Stimulated activated CD4-positive, alpha-beta T cell treated with anti-CD3 and anti-CD28 coated beads, Interleukin-12 subunit alpha, Interleukin-12 subunit beta, amount 100 ng/mL, for 48 hours (primary cell): Measurements from ENCODE around the gene NPR3.
"Not testable (repeated sequence)": the region's sequence is repeated elsewhere in the genome, so short reads cannot be mapped to it uniquely, and the experiment has no call there.

Experiments
- DNase-seq, 3 donors: peaks; one replicate each; pipeline ENCODE4 v3.0.0-alpha.2; 2020; ENCODE audit warnings: low read depth in 2 of 3, low spot score in 1 of 3

The NPR3 gene

GRCh38 chr5:32760091-32760509, 49.0 kb downstream of the NPR3 start:
- DNase-seq, result no peak

- DNase-seq, result no peak
Observed at GRCh38 chr5:32765266-32765665, 54.1 kb downstream of the NPR3 start.

- no peak for DNase-seq
Observed at GRCh38 chr5:32767948-32768467, 56.9 kb downstream of the NPR3 start.

DNA sequence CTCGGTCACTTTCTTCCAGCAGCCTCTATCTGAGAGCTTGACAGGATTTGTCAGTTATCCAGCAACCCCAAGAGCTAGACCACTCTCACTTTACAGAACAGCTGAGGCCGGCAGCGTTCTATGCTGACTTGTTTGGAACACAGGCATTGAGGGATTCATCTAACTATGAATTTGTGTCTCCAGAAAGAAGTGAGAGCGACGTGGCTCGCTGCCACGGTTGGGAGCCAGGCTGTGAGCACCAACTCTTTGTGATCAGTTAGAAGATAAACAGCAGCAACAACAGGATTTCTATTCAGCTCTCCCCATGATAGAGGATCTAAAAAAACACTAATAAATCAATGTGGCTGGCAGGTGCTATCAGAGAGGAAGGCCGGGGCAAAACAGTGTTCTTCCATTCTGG, 58.6 kb downstream of the NPR3 start:
- no peak for DNase-seq

DNA sequence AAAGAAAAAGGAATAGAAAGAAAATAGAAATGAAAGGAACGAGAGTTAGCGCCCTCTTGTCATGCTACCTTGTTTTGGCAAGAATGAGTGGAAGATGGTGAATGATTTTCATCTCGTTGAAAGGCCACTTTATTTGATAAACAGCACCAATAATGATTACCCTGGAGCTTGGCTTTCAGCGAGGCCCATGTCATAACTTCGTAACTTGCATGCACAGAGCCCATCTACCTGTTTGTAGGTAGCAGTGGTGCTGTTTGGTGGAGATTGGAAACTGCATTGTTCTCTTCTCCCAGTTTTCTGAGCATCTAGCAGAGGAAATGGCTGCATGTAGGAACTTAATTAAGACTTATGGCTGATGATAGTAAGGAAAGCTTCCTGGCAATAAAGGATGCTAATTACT, 59.3 kb downstream of the NPR3 start:
- no peak for DNase-seq

- DNase-seq, result no peak
Observed at GRCh38 chr5:32771037-32771436, 59.9 kb downstream of the NPR3 start.

DNA sequence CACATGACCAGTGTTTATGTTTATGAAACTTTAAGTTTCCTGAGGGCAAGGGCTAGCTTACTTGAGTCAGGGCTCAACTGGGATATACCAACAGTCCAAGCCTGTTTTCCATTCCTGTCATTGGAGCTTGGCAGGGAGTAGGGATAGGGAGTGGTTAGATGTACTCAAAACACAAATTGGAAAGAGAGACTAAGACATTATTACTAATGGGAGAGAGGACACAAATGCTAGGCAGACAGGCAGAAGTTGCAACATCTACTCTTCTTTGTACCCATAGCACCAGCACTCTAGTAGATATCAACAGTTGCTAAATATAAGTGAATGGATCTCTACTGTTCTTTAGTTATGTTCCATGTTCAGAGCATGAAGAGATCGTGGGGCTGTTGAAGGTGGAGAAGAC, 62.8 kb downstream of the NPR3 start:
- DNase-seq, result no peak

DNA sequence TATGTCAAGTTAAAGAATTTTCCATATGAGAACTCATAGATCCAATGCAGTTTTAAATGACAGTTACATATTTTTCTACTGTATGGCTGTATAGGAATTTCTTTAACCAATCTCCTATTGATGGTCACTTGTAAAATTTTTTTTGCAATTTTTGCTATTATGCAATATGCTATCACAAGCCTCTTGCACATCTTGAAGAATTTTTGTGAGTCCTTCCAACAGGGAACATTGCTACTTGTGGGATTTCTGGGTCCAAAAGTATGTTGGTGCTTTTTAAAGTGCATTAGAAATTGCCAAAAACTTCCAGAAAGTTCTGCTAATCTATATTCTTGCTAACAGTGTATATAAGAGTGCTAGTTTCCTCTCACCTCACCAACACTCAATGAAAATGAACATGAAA, 65.1 kb downstream of the NPR3 start:
- DNase-seq, result no peak

DNA sequence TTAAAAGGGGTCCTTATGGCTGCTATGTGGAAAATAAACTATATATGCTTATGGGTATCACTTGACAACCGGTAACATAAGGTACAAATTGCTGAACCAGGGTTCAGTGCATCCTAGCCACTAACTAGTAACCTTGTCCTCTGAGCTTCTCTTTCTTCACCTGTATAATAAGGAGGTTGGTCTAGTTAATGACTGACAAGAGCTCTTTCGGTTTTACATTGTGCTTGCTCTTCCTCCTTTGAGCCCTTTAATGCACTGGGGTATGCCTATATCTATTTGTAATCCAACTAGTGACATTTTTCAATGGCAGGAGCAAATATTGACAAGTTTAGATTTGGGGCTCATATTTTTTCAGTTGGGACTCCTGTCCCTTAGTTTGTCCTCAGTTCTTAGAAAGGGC, 66.1 kb downstream of the NPR3 start:
- no peak for DNase-seq

GRCh38 chr5:32777733-32778132, 66.6 kb downstream of the NPR3 start:
- DNase-seq, result no peak

- DNase-seq, result no peak
Observed at GRCh38 chr5:32778403-32778802, 67.3 kb downstream of the NPR3 start.

GRCh38 chr5:32779754-32780415, 68.8 kb downstream of the NPR3 start:
- DNase-seq, result no peak

GRCh38 chr5:32780508-32780919, 69.4 kb downstream of the NPR3 start:
- no peak for DNase-seq

GRCh38 chr5:32783661-32784060, 72.5 kb downstream of the NPR3 start:
- DNase-seq, result no peak

GRCh38 chr5:32785611-32786254, 74.6 kb downstream of the NPR3 start:
- DNase-seq, result no peak

GRCh38 chr5:32786311-32786710, 75.2 kb downstream of the NPR3 start:
- no peak for DNase-seq

- no peak for DNase-seq
Observed at GRCh38 chr5:32790411-32790951, 79.4 kb downstream of the NPR3 start.

DNA sequence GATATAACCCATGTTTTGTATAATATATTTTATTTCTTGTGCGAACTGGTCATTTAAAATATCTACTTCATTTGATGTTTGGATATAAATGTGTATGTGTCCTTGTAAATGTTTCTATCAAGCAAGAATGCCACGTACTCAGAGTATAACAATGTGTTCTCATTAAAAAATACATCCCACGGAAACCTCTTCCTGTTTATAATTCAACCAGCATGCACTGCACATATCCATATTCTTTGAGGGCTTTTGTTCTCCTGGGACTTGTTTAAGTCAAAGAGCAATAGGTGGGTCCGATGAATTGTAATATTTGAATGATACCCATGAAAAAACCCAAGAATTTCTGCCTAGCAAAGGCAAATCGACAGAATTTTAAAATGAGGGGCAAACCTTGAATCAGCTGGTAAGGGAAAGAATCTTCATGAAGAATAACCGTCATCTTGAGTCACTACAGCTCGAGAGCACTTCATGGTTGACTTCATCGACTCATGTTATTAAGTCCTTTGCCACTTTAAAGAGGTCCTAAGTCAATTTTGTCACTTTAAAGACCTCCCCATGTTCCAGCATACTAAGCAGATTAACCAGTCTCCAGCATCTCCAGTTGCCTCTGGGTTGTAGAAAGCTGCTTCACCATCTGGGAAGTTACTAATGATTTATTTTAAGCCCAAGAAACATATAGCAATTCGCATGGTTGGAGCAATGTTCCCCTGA, 80.6 kb downstream of the NPR3 start:
- DNase-seq, result no peak

GRCh38 chr5:32794086-32794485, 83.0 kb downstream of the NPR3 start:
- no peak for DNase-seq

- DNase-seq, result no peak
Observed at GRCh38 chr5:32802764-32803163, 91.6 kb downstream of the NPR3 start.

DNA sequence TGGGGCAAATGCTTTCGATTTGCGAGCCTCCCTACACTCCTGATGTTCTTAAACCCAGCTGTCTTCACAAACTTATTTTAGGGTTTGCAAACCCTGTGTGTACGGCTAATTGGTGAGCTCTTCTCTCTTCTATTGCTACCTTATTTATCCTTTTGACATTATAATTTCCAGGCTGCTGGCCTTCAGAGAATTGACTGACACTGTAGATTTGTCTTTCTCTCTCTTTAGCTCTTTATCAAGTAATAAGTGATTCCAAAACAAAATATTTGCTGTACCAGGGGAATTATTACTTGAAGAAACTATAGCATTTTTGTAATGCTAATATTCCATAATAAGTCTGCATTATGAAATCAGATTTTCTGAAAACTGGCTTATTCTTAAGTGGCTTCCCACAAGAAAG, 92.5 kb downstream of the NPR3 start:
- DNase-seq, result no peak

DNA sequence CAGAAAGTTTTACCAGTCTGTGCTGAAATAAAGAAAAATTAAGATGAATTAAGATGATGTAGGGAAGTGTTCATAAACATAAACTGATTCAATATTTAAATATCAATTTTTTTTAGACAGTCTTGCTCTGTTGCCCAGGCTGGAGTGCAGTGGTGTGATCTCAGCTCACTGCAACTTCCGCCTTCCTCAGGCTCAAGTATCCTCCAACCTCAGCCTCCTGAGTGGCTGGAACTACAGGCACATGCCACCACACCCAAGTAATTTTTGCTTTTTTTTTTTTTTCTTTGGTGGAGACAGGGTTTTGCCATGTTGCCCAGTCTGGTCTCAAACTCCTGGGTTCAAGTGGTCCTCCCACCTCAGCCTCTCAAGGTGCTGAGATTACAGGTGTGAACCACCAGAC, 94.3 kb downstream of the NPR3 start:
- not testable (repeated sequence) for DNase-seq
